Endothelial cell of umbilical vein (primary cell): ENCODE data around the gene SFTA2. TPM values are rescaled to one million over a fixed set of nuclear protein-coding genes. Genes with fewer than 3 reads are reported as not detected.

ENCODE experiments used
- BruUV-seq: library from RNA; stranded (reverse); fragments of 400-500 nt; replicated peaks from 2 replicates; lab custom pipeline; 2021; lab: Mats Ljungman, UMichigan
- CTCF ChIA-PET: fragments of 300-600, 350-600 bp; sonication (Branson Sonifier 250); formaldehyde crosslinking; loops from one replicate; lab custom pipeline; 2021; ENCODE audit warnings: antibody characterized with exemption, inconsistent platforms; lab: Charles Lee
- POLR2A ChIA-PET: fragments of 300-600, 350-600 bp; sonication (Branson Sonifier 250); formaldehyde crosslinking; loops from one replicate; lab custom pipeline; 2021; ENCODE audit warnings: antibody characterized with exemption, inconsistent platforms; lab: Charles Lee
- DNase-seq: peaks from one replicate; pipeline ENCODE4 v3.0.0-alpha.2; 2011; ENCODE audit warnings: low read depth, low spot score
- FAIRE-seq: peaks from 2 replicates; lab custom pipeline; 2011; peaks lifted over from hg19 to GRCh38; lab: Jason Lieb, UNC
- H2AFZ ChIP-seq: 2 replicates; pipeline ENCODE4 v1.6.0; 2012; ENCODE audit warnings: low read depth, low read length, control low read depth, inconsistent platforms
- H3K27ac ChIP-seq: 2 replicates; pipeline ENCODE4 v1.5.1; 2011; ENCODE audit warnings: low read depth, mild to moderate bottlenecking, control low read depth, low read length, moderate library complexity; ENCODE audit not compliant: insufficient read depth
- H3K27me3 ChIP-seq, 2 experiments: 2 replicates each; pipeline versions ENCODE4 v1.6.0 to v1.6.1; 2011; ENCODE audit warnings: low read length in 2 of 2, mixed read lengths in 1 of 2; ENCODE audit not compliant: control insufficient read depth in 2 of 2, insufficient read depth in 2 of 2
- H3K36me3 ChIP-seq, 2 experiments: 2 replicates in 1 of 2; 3 replicates in 1 of 2; pipeline ENCODE4 v1.5.1; 2011; ENCODE audit warnings: low read length in 2 of 2, mild to moderate bottlenecking in 1 of 2, moderate library complexity in 1 of 2; ENCODE audit not compliant: control insufficient read depth in 2 of 2, insufficient read depth in 2 of 2; ENCODE audit errors: extremely low read depth in 1 of 2
- H3K4me1 ChIP-seq: 3 replicates; pipeline ENCODE4 v1.5.1; 2011; ENCODE audit warnings: mild to moderate bottlenecking, low read length; ENCODE audit not compliant: control insufficient read depth, insufficient read depth; ENCODE audit errors: extremely low read depth
- H3K4me2 ChIP-seq: 2 replicates; pipeline ENCODE4 v1.6.1; 2011; ENCODE audit warnings: low read length, control low read depth, mixed read lengths; ENCODE audit not compliant: insufficient read depth
- H3K4me3 ChIP-seq, 3 experiments: fragments of 200-600 bp in 1 of 3; sonication (generic), shearing (Covaris generic) in 1 of 3; replicated peaks in 1 of 3; 2 replicates each; pipeline ENCODE4 v1.5.1; 2011 to 2016; ENCODE audit warnings: control low read depth in 3 of 3, low read length in 3 of 3, mild to moderate bottlenecking in 2 of 3, inconsistent platforms in 1 of 3, low read depth in 1 of 3, moderate library complexity in 1 of 3; ENCODE audit not compliant: insufficient read depth in 1 of 3
- H3K79me2 ChIP-seq: 2 replicates; pipeline ENCODE4 v1.6.0; 2012; ENCODE audit warnings: low read length, inconsistent platforms; ENCODE audit not compliant: control insufficient read depth, insufficient read depth
- H3K9ac ChIP-seq: replicated peaks from 2 replicates; pipeline ENCODE3; 2011; ENCODE audit warnings: low read length, control low read depth; ENCODE audit not compliant: insufficient read depth; ENCODE audit errors: extremely low read depth
- H3K9me1 ChIP-seq: replicated peaks from 3 replicates; pipeline ENCODE4 v1.6.0; 2011; ENCODE audit warnings: mild to moderate bottlenecking, low read length; ENCODE audit not compliant: control insufficient read depth, insufficient read depth; ENCODE audit errors: extremely low read depth
- H3K9me3 ChIP-seq: replicated peaks from 2 replicates; pipeline ENCODE4 v1.5.1; 2012; ENCODE audit warnings: low read length, inconsistent platforms; ENCODE audit not compliant: control insufficient read depth, insufficient read depth
- H4K20me1 ChIP-seq: replicated peaks from 2 replicates; pipeline ENCODE3; 2011; ENCODE audit warnings: mild to moderate bottlenecking, low read length; ENCODE audit not compliant: control insufficient read depth, insufficient read depth; ENCODE audit errors: extremely low read depth
- CTCF ChIP-seq, 2 donors: IDR thresholded peaks; 1 replicate in 1 of 2; 2 replicates in 1 of 2; pipeline ENCODE4 v1.5.1; 2011; ENCODE audit warnings: low read length in 2 of 2, mild to moderate bottlenecking in 2 of 2, moderate library complexity in 2 of 2, control low read depth in 1 of 2, inconsistent platforms in 1 of 2, low read depth in 1 of 2; ENCODE audit not compliant: insufficient read depth in 1 of 2; ENCODE audit errors: extremely low read depth in 1 of 2
- EZH2 ChIP-seq: IDR thresholded peaks from 2 replicates; pipeline ENCODE4 v1.6.1; 2012; ENCODE audit warnings: borderline replicate concordance, low read depth, mild to moderate bottlenecking, moderate library complexity, low read length, inconsistent platforms; ENCODE audit not compliant: severe bottlenecking
- FOS ChIP-seq: IDR thresholded peaks from 2 replicates; pipeline ENCODE4 v1.6.1; 2011; ENCODE audit warnings: mild to moderate bottlenecking, low read length, moderate library complexity, borderline replicate concordance; ENCODE audit not compliant: insufficient read depth
- GATA2 ChIP-seq: IDR thresholded peaks from 2 replicates; pipeline ENCODE4 v1.7.0; 2011; ENCODE audit warnings: low read depth, mild to moderate bottlenecking, moderate library complexity, mixed read lengths, low read length; ENCODE audit not compliant: insufficient read length, insufficient read depth
- JUN ChIP-seq: IDR thresholded peaks from 2 replicates; pipeline ENCODE4 v1.6.1; 2011; ENCODE audit warnings: borderline replicate concordance, low read depth; ENCODE audit not compliant: insufficient read length, insufficient read depth
- MYC ChIP-seq: IDR thresholded peaks from one replicate; pipeline ENCODE4 v1.6.1; 2011; ENCODE audit warnings: mild to moderate bottlenecking, low read depth, low read length
- POLR2A ChIP-seq: IDR thresholded peaks from 2 replicates; pipeline ENCODE4 v1.6.1; 2012; ENCODE audit warnings: low read depth, mild to moderate bottlenecking, control low read depth, low read length
- POLR2AphosphoS5 ChIP-seq: IDR thresholded peaks from 2 replicates; pipeline ENCODE4 v1.6.1; 2012; ENCODE audit warnings: low read depth, mild to moderate bottlenecking, control low read depth, low read length, moderate library complexity; ENCODE audit not compliant: insufficient read depth
- dilution Hi-C: fragments of 300-500 bp; cut with MboI; formaldehyde crosslinking; loops from one replicate; pipeline ENCODE4 v1.15.0; 2019; ENCODE audit warnings: low sequenced_read_pairs; ENCODE audit not compliant: extremely low pct_ligation_motif_present
- intact Hi-C: fragments of 100-400 bp; cut with micrococcal nuclease; formaldehyde crosslinking; loops from one replicate; pipeline ENCODE4 v1.10.0; 2022
- polyA plus RNA-seq, 4 experiments: library from polyadenylated mRNA; depleted of rRNA in 3 of 4; stranded (reverse) in 3 of 4; unstranded in 1 of 4; fragments of >200 nt; gene quantifications; 2 replicates each; pipeline versions ENCODE4 v1.2.1 to v1.2.3, GENCODE V29; 2011 to 2012; ENCODE audit warnings: missing spikeins in 1 of 4
- total RNA-seq: library from RNA; stranded (reverse); gene quantifications from 2 replicates; pipeline ENCODE4 v1.2.3, GENCODE V29; 2021
- TF ChIP-seq, protein P1 (sequence below): IDR thresholded peaks from 2 replicates; pipeline ENCODE4 v1.6.1; 2011; ENCODE audit not compliant: insufficient read depth, insufficient read length

SFTA2 gene
- total and polyA plus RNA-seq, 2 donors (not counting 3 experiments of a cell fraction or from before 2014, with no cell fraction given) = not detected

- no peak overlapping the region for H3K9ac ChIP-seq
- no peaks in the 10 kb centered on the region for H3K79me2 ChIP-seq
- no peaks in the 10 kb centered on the region for H3K36me3 ChIP-seq
- dilution Hi-C loops (no loop called here), intact Hi-C loops (no loop called here)
- H3K27me3 ChIP-seq = peaks cover 22 to 24% of the 10 kb centered on the region in 2 experiments
- H2AFZ ChIP-seq = no peak overlapping the region
- no peaks in the 10 kb centered on the region for H3K9me1 ChIP-seq
- H3K4me2 ChIP-seq = no peak overlapping the region
- FAIRE-seq (no peak), DNase-seq (no peak)
- H3K9me3 ChIP-seq = no peaks in the 10 kb centered on the region
- no peaks in the 10 kb centered on the region for H4K20me1 ChIP-seq
- ChIA-PET POLR2A (no interaction called here), CTCF (no interaction called here)
- H3K27ac ChIP-seq = no peak overlapping the region
- no TSS peak for BruUV-seq
- TF ChIP-seq FOS (no peak), CTCF (IDR thresholded peaks at IDR 0.05; ENCODE audit: extremely low read depth in 1 of 2, insufficient read depth in 1 of 2, low read depth in 1 of 2, low read length in 2 of 2) (no peak), GATA2 (no peak), EZH2 (no peak), JUN (no peak), POLR2A (no peak), MYC (no peak), POLR2AphosphoS5 (no peak)
- TF ChIP-seq, protein P1, sequence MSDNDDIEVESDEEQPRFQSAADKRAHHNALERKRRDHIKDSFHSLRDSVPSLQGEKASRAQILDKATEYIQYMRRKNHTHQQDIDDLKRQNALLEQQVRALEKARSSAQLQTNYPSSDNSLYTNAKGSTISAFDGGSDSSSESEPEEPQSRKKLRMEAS = no peak
- H3K4me3 ChIP-seq = no peak overlapping the region
- no peaks in the 10 kb centered on the region for H3K4me1 ChIP-seq
Measured at GRCh38 chr6:30948811-30949210, 16.8 kb upstream of the SFTA2 start.
